ENCODE results near the gene CLIP1.

DNA sequence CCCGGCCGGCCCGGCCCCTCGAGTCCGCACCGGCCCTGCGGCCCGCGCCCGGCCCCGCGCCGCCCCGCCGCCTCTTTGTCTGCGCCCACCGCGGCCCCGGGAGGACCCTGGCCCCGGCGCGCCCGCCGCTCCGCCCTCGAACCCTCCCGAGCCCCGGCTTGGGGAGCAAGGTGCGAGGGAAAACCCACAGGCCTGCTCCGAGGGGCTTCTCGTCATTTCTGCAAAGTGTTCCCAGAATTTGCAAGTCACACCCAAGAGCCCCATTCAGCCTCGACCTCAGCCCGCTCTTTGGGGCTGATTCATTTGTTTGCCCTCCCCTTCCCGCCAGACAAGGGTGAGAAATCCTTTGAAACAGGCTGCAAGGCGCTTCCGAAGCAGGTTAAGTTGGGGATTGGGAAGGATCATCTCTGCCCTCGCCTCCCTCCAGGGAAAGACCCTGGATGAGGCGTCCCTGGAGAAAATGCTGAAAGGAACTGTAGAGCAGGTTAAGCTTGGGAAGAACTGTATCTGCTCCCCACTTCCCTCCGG, 325 bp upstream of the CLIP1 start:
- TF ChIP-seq, protein P1, sequence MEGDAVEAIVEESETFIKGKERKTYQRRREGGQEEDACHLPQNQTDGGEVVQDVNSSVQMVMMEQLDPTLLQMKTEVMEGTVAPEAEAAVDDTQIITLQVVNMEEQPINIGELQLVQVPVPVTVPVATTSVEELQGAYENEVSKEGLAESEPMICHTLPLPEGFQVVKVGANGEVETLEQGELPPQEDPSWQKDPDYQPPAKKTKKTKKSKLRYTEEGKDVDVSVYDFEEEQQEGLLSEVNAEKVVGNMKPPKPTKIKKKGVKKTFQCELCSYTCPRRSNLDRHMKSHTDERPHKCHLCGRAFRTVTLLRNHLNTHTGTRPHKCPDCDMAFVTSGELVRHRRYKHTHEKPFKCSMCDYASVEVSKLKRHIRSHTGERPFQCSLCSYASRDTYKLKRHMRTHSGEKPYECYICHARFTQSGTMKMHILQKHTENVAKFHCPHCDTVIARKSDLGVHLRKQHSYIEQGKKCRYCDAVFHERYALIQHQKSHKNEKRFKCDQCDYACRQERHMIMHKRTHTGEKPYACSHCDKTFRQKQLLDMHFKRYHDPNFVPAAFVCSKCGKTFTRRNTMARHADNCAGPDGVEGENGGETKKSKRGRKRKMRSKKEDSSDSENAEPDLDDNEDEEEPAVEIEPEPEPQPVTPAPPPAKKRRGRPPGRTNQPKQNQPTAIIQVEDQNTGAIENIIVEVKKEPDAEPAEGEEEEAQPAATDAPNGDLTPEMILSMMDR (conservative IDR thresholded peaks at IDR 0.05; ENCODE audit: low read depth, low read length) = no peak
- no peak for TF ChIP-seq EZH2 (IDR thresholded peaks at IDR 0.05; ENCODE audit: borderline replicate concordance, low read depth, low read length, poor library complexity, severe bottlenecking)

All from A673 (cell line).